Subcutaneous adipose tissue (tissue), 4 donors: ENCODE measurements around the gene BBS4. TPM values are rescaled to one million over a fixed set of nuclear protein-coding genes. Genes with fewer than 3 reads are reported as not detected.

Source experiments
- CTCF ChIP-seq: fragments of 450-650 bp; IDR thresholded peaks from one replicate; pipeline ENCODE4 v1.5.1; 2016; ENCODE audit warnings: low read depth, mild to moderate bottlenecking, control low read depth, antibody characterized with exemption, moderate library complexity
- total RNA-seq, 4 donors: library from RNA; depleted of rRNA; stranded (reverse); fragments of >200 nt; gene quantifications; one replicate each; pipeline ENCODE4 v1.1.0, GENCODE V29; 2016

Gene BBS4
- total RNA-seq, 4 donors from 2014 or later: 17.2 to 67.8 (median 22.1) TPM

- TF ChIP-seq CTCF: no peak
These were observed 51.1 kb downstream of the BBS4 start for GRCh38 chr15:72737061-72737460.

GRCh38 chr15:72737723-72738122 lies 51.7 kb downstream of the BBS4 start:
- no peak for TF ChIP-seq CTCF

- no peak for TF ChIP-seq CTCF
These were observed 54.2 kb downstream of the BBS4 start for GRCh38 chr15:72740219-72740618.

- TF ChIP-seq CTCF: no peak
These were observed 63.7 kb downstream of the BBS4 start for GRCh38 chr15:72749700-72750099.

- no peak for TF ChIP-seq CTCF
These were observed 65.9 kb downstream of the BBS4 start for GRCh38 chr15:72751751-72752455.

GRCh38 chr15:72754096-72754495 lies 68.1 kb downstream of the BBS4 start:
- TF ChIP-seq CTCF: no peak

GRCh38 chr15:72758182-72758581 lies 72.2 kb downstream of the BBS4 start:
- TF ChIP-seq CTCF: no peak
